Right atrium auricular region (tissue), 2 donors: Measurements from ENCODE around the gene GNAO1. TPM values are rescaled to one million over a fixed set of nuclear protein-coding genes. Genes with fewer than 3 reads are reported as not detected.

Source experiments
- DNase-seq: peaks from one replicate; pipeline ENCODE4 v3.0.0-alpha.2; 2019; ENCODE audit warnings: low spot score
- H3K27ac ChIP-seq, 2 donors: fragments of 200-600 bp; sonication (generic); 1 replicate in 1 of 2; 2 replicates in 1 of 2; pipeline ENCODE4 v1.5.1; 2016 to 2019
- H3K27me3 ChIP-seq, 2 donors: fragments of 200-600 bp; sonication (generic); one replicate each; pipeline versions ENCODE4 v1.5.1 to v1.6.0; 2017 to 2019
- H3K36me3 ChIP-seq: fragments of 200-600 bp; sonication (generic); one replicate; pipeline ENCODE4 v1.5.1; 2016
- H3K4me1 ChIP-seq, 2 donors: fragments of 200-600 bp; sonication (generic); one replicate each; pipeline versions ENCODE4 v1.5.1 to v1.6.0; 2017 to 2019
- H3K4me3 ChIP-seq, 2 donors: fragments of 200-600 bp; sonication (generic); 1 replicate in 1 of 2; 2 replicates in 1 of 2; pipeline ENCODE4 v1.5.1; 2017 to 2019; ENCODE audit warnings: mild to moderate bottlenecking in 1 of 2, moderate library complexity in 1 of 2
- H3K9me3 ChIP-seq, 2 donors: fragments of 200-600 bp; sonication (generic); one replicate each; pipeline ENCODE4 v1.5.1; 2019
- CTCF ChIP-seq, 2 donors: fragments of 200-600 bp; sonication (generic); IDR thresholded peaks; one replicate each; pipeline ENCODE4 v1.5.1; 2019; ENCODE audit warnings: antibody characterized with exemption in 2 of 2
- total RNA-seq, 2 donors: library from RNA; depleted of rRNA; stranded (reverse); fragments of >200 nt; gene quantifications; one replicate each; pipeline ENCODE4 v1.1.0, GENCODE V29; 2016

The GNAO1 gene
- total RNA-seq, 2 donors from 2014 or later, result 43.1 to 54.8 TPM

DNA sequence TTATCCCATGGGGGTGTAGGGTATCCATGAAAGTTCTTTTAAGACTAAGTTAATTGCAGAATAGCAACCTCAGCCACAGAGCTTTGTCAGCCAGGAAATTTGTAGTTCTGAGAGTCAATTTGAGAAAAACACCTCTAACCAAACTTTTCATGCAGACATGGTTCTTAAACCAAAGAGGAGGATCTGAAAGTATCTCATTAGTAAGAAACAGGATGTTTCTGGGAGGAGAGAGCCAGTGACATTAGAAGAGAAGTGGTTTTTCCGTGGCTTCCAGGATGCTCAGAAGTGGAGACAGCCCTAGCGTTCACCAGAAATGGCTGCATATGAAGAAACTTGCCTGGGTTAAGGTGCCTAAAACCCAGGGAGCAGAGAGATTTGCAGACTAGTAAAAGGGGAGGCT is 7.9 kb downstream of the GNAO1 start:
- Histone ChIP-seq H3K27ac (no peak overlapping the region), H3K4me1 (peaks cover 5 to 45% of the 10 kb centered on the region in 2 donors), H3K36me3 (no peaks in the 10 kb centered on the region), H3K27me3 (no peaks in the 10 kb centered on the region), H3K4me3 (no peak overlapping the region), H3K9me3 (no peaks in the 10 kb centered on the region)
- no peak for DNase-seq
- no peak for TF ChIP-seq CTCF (IDR thresholded peaks at IDR 0.05)

DNA sequence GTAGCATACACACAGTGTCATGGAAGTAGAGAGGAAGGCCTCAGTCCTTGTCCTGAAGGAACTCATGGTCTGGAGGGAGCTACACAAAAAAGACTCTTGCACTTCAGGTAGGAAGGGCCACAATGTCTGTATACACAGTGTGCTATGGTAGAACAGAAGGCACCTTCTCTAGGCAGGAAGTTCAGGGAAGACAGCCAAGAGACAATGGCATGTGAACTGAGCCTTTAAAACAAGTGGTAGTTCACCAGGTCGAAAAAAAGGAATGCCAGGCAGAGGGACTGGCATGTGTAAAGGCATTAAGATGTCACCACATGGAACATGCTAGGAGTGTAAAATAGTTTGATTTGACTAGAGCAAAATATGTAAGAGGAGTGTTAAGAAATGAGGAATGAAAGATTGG is 9.7 kb downstream of the GNAO1 start:
- DNase-seq, result no peak
- Histone ChIP-seq H3K27me3 (no peaks in the 10 kb centered on the region), H3K4me3 (no peak overlapping the region), H3K36me3 (no peaks in the 10 kb centered on the region), H3K27ac (peak overlapping the region; percentile 8 to 31), H3K9me3 (no peaks in the 10 kb centered on the region), H3K4me1 (peaks cover 5 to 29% of the 10 kb centered on the region in 2 donors)
- no peak for TF ChIP-seq CTCF (IDR thresholded peaks at IDR 0.05)

DNA sequence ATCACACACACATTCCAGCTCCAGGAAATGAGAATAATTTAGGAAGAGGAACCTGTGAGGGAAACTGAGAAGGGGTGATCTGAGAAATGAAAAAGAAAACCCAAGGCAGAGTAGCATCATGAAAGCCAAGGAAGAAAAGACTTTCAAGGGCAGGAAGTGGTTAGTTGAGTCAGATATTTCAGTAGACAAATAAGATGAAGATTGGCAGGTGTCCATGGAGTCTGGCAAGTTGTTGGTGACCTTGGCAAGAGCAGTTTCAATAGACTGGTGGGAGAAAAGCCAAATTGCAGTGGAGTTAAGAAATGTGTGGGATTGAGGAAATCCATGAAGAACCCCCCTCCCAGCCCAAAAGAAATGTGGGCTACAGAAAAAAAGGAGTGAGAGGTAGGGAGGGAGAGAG is 10.7 kb downstream of the GNAO1 start:
- no peaks in the 10 kb centered on the region for H3K9me3 ChIP-seq
- H3K27ac ChIP-seq, result peak overlapping the region; percentile 8 to 31
- no peak for DNase-seq
- peaks cover 5 to 29% of the 10 kb centered on the region in 2 donors for H3K4me1 ChIP-seq
- no peak overlapping the region for H3K4me3 ChIP-seq
- no peaks in the 10 kb centered on the region for H3K27me3 ChIP-seq
- no peaks in the 10 kb centered on the region for H3K36me3 ChIP-seq
- no peak for TF ChIP-seq CTCF (IDR thresholded peaks at IDR 0.05)

GRCh38 chr16:56203052-56203451 is 11.8 kb downstream of the GNAO1 start:
- DNase-seq, result no peak
- peak in 1 of 2 donors; percentile 44 for TF ChIP-seq CTCF (IDR thresholded peaks at IDR 0.05)
- Histone ChIP-seq H3K36me3 (no peaks in the 10 kb centered on the region), H3K27me3 (no peaks in the 10 kb centered on the region), H3K4me3 (no peak overlapping the region), H3K27ac (peak overlapping the region in 1 of 2 donors; percentile 8), H3K4me1 (peaks cover 5 to 25% of the 10 kb centered on the region in 2 donors), H3K9me3 (no peaks in the 10 kb centered on the region)

GRCh38 chr16:56204816-56205215 is 13.5 kb downstream of the GNAO1 start:
- Histone ChIP-seq H3K27ac (no peak overlapping the region), H3K4me1 (peaks cover 0 to 22% of the 10 kb centered on the region in 2 donors)
- TF ChIP-seq CTCF (IDR thresholded peaks at IDR 0.05), result no peak

GRCh38 chr16:56206951-56207350 is 15.7 kb downstream of the GNAO1 start:
- TF ChIP-seq CTCF (IDR thresholded peaks at IDR 0.05), result no peak
- peaks cover 0 to 16% of the 10 kb centered on the region in 2 donors for H3K4me1 ChIP-seq
- no peak overlapping the region for H3K27ac ChIP-seq
- no peaks in the 10 kb centered on the region for H3K27me3 ChIP-seq
- no peak overlapping the region for H3K4me3 ChIP-seq
- no peaks in the 10 kb centered on the region for H3K36me3 ChIP-seq
- H3K9me3 ChIP-seq, result no peaks in the 10 kb centered on the region
- no peak for DNase-seq

More at GRCh38 chr16:56204816-56205215, 13.5 kb downstream of the GNAO1 start:
- Histone ChIP-seq H3K4me3 (no peak overlapping the region), H3K36me3 (no peaks in the 10 kb centered on the region), H3K9me3 (no peaks in the 10 kb centered on the region), H3K27me3 (no peaks in the 10 kb centered on the region)
- no peak for DNase-seq
